GM12878 (cell line): ENCODE measurements around the gene PRR5L. TPM values are rescaled to one million over a fixed set of nuclear protein-coding genes. Genes with fewer than 3 reads are reported as not detected.

ENCODE experiments used
- ATAC-seq: fragments of 200-7000 bp; cut with Tn5 transposase; 3 replicates; pipeline ENCODE4 v1.9.1; 2020; ENCODE audit warnings: mild to moderate bottlenecking, moderate library complexity
- BruUV-seq: library from RNA; stranded (reverse); fragments of 400-500 nt; replicated peaks from 2 replicates; lab custom pipeline; 2021; lab: Mats Ljungman, UMichigan
- CTCF ChIA-PET: fragments of 300-600 bp; sonication (Branson Sonifier 250); formaldehyde crosslinking; extraction: SDS; loops from one replicate; lab custom pipeline; 2021; ENCODE audit warnings: inconsistent platforms; lab: Yijun Ruan, JAX
- POLR2A ChIA-PET: fragments of 350-600 bp; formaldehyde crosslinking; extraction: SDS; loops from one replicate; lab custom pipeline; 2021; ENCODE audit warnings: inconsistent platforms; lab: Charles Lee
- RAD21 ChIA-PET: fragments of 300-600 bp; sonication (Branson Sonifier 250); formaldehyde crosslinking; loops from one replicate; lab custom pipeline; 2023; ENCODE audit warnings: antibody characterized with exemption; ENCODE audit not compliant: unreplicated experiment; lab: Charles Lee
- SMC1A ChIA-PET: fragments of 300-600 bp; sonication (Branson Sonifier 250); formaldehyde crosslinking; loops from one replicate; lab custom pipeline; 2023; ENCODE audit not compliant: unreplicated experiment, uncharacterized antibody; lab: Charles Lee
- DNase-seq: peaks from one replicate; pipeline ENCODE4 v3.0.0-alpha.2; 2011; ENCODE audit warnings: low read depth, low spot score
- FAIRE-seq: peaks from 3 replicates; lab custom pipeline; 2011; peaks lifted over from hg19 to GRCh38; lab: Jason Lieb, UNC
- H2AFZ ChIP-seq: 2 replicates; pipeline ENCODE4 v1.6.0; 2011; ENCODE audit warnings: low read depth, low read length, control low read depth; ENCODE audit not compliant: control insufficient read depth
- H3K27ac ChIP-seq: 2 replicates; pipeline ENCODE4 v1.5.1; 2011; ENCODE audit warnings: control low read depth; ENCODE audit not compliant: control insufficient read depth, insufficient read depth
- H3K27me3 ChIP-seq, 2 experiments: replicated peaks in 1 of 2; 2 replicates each; pipeline versions ENCODE4 v1.6.0 to v1.6.1; 2011; ENCODE audit warnings: low read length in 1 of 2; ENCODE audit not compliant: control insufficient read depth in 2 of 2, insufficient read depth in 2 of 2
- H3K36me3 ChIP-seq, 2 experiments: 2 replicates each; pipeline ENCODE4 v1.5.1; 2011; ENCODE audit warnings: low read length in 1 of 2; ENCODE audit not compliant: control insufficient read depth in 2 of 2, insufficient read depth in 2 of 2
- H3K4me1 ChIP-seq: 2 replicates; pipeline ENCODE4 v1.6.1; 2011; ENCODE audit warnings: mild to moderate bottlenecking, low read length, moderate library complexity, mixed read lengths; ENCODE audit not compliant: control insufficient read depth, insufficient read depth
- H3K4me2 ChIP-seq: 2 replicates; pipeline ENCODE4 v1.6.0; 2011; ENCODE audit warnings: control low read depth; ENCODE audit not compliant: control insufficient read depth, insufficient read depth
- H3K4me3 ChIP-seq: fragments of 200-600 bp; sonication (generic); 2 replicates; pipeline ENCODE4 v1.5.1; 2016
- H3K79me2 ChIP-seq: 2 replicates; pipeline ENCODE4 v1.6.0; 2011; ENCODE audit warnings: low read length; ENCODE audit not compliant: control insufficient read depth, insufficient read depth
- H3K9ac ChIP-seq: 2 replicates; pipeline ENCODE4 v1.8.0; 2011; ENCODE audit warnings: low read length, control low read depth, mixed read lengths; ENCODE audit not compliant: control insufficient read depth, insufficient read depth
- H3K9me3 ChIP-seq: replicated peaks from 3 replicates; pipeline ENCODE4 v1.5.1; 2011; ENCODE audit warnings: mild to moderate bottlenecking, low read length; ENCODE audit not compliant: control insufficient read depth, insufficient read depth
- H4K20me1 ChIP-seq: 2 replicates; pipeline ENCODE4 v1.6.0; 2011; ENCODE audit not compliant: control insufficient read depth, insufficient read depth
- E2F8 ChIP-seq: fragments of 450-650 bp; IDR thresholded peaks from 2 replicates; pipeline ENCODE4 v1.6.1; 2018; ENCODE audit warnings: mild to moderate bottlenecking, low read depth, moderate library complexity; ENCODE audit not compliant: partially characterized antibody
- ESRRA ChIP-seq: IDR thresholded peaks from 2 replicates; pipeline ENCODE4 v1.6.1; 2012; ENCODE audit warnings: mild to moderate bottlenecking, low read length, improper control_type of control experiment
- FOXM1 ChIP-seq: IDR thresholded peaks from 2 replicates; pipeline ENCODE4 v1.6.1; 2012; ENCODE audit warnings: low read depth, mild to moderate bottlenecking, inconsistent platforms, low read length, moderate library complexity
- POU2F2 ChIP-seq: IDR thresholded peaks from 3 replicates; pipeline ENCODE4 v1.6.1; 2011; ENCODE audit warnings: low read depth, mild to moderate bottlenecking, low read length, borderline replicate concordance
- SPI1 ChIP-seq: IDR thresholded peaks from 2 replicates; pipeline ENCODE4 v1.6.1; 2011; ENCODE audit warnings: low read depth, mild to moderate bottlenecking, low read length, moderate library complexity, borderline replicate concordance; ENCODE audit not compliant: insufficient read depth
- ZZZ3 ChIP-seq: IDR thresholded peaks from 2 replicates; pipeline ENCODE4 v1.6.1; 2011; ENCODE audit warnings: low read depth; ENCODE audit not compliant: control insufficient read depth, insufficient read length
- WGBS: methylation state at CpG from one replicate; pipeline ENCODE4 v1.1.6; 2016; ENCODE audit warnings: low lambda C conversion rate; ENCODE audit not compliant: insufficient replicate concordance, insufficient coverage; ENCODE audit errors: missing lambda C conversion rate; 5-methylcytosine and 5-hydroxymethylcytosine counted together
- in situ Hi-C: fragments of 300-500 bp; cut with MboI; formaldehyde crosslinking; loops from 9 replicates; pipeline ENCODE4 v1.14.3; 2018; ENCODE audit warnings: mixed read lengths
- intact Hi-C: fragments of 100-400 bp; cut with micrococcal nuclease; formaldehyde crosslinking; loops from one replicate; pipeline ENCODE4 v1.14.2; 2022; ENCODE audit not compliant: unreplicated experiment
- polyA plus RNA-seq, 11 experiments: library from polyadenylated mRNA; depleted of rRNA in 4 of 11; unstranded in 6 of 11; stranded (reverse) in 5 of 11; fragments of >200 nt; fragmentation: Nextera tagmentation in 4 of 11; fragmentation: Illumina TruSeq in 1 of 11; extraction: Ambion mirVana in 4 of 11; extraction: Trizol in 1 of 11; gene quantifications; 1 replicate in 1 of 11; 2 replicates in 10 of 11; pipeline versions ENCODE4 v1.2.1 to v1.2.3, GENCODE V29; 2011 to 2016; ENCODE audit warnings: inconsistent platforms in 2 of 11, missing spikeins in 2 of 11, low read depth in 1 of 11
- total RNA-seq, 4 experiments: library from RNA; depleted of rRNA in 3 of 4; stranded (reverse); fragments of >200 nt in 3 of 4; fragmentation: Illumina TruSeq in 1 of 4; extraction: Trizol in 1 of 4; gene quantifications; 2 replicates each; pipeline versions ENCODE4 v1.2.1 to v1.2.3, GENCODE V29; 2013 to 2021

The PRR5L gene
- total and polyA plus RNA-seq, 10 of the 15 experiments (the other 5 are each of a cell fraction or from before 2014, with no cell fraction given) = 0.11 to 4.2 (median 0.67) TPM; not detected in 1

- no peaks in the 10 kb centered on the region for H3K36me3 ChIP-seq
- no peak overlapping the region for H3K4me3 ChIP-seq
- no peak overlapping the region for H2AFZ ChIP-seq
- POLR2A ChIA-PET = interaction anchor here (1.0 kb wide), 1 partner anchor 8 kb away, joined by 3 read pairs; no protein-coding TSS in a partner anchor
- H3K4me1 ChIP-seq = no peaks in the 10 kb centered on the region; the same call in 1 of the 2 replicates
- no peak for DNase-seq
- SMC1A ChIA-PET = interaction anchor here (0.8 to 2.0 kb wide), 6 partner anchors 9 to 145 kb away, joined by 3 to 6 read pairs (median 3); no protein-coding TSS in a partner anchor
- H3K9me3 ChIP-seq = no peaks in the 10 kb centered on the region
- no peaks in the 10 kb centered on the region for H4K20me1 ChIP-seq
- no peak overlapping the region for H3K4me2 ChIP-seq
- no peaks in the 10 kb centered on the region for H3K27me3 ChIP-seq
- in situ Hi-C loops = no loop called here
- BruUV-seq = no TSS peak
- no peak overlapping the region for H3K9ac ChIP-seq
- CTCF ChIA-PET = interaction anchor here (0.8 to 2.0 kb wide), 6 partner anchors 10 to 146 kb away, joined by 3 to 6 read pairs (median 4); no protein-coding TSS in a partner anchor
- intact Hi-C loops = no loop called here
- H3K27ac ChIP-seq = no peak overlapping the region
- RAD21 ChIA-PET = no interaction called here
- peak; percentile 76 for ATAC-seq
- TF ChIP-seq SPI1 (0 out of 2 replicates have a peak, but pooled peaks have one; percentile 15), FOXM1 (no peak)
- TF ChIP-seq, all 136 proteins: peak for 1
- 65% methylated on average over 1 of the region's 1 CpG for WGBS
- no peaks in the 10 kb centered on the region for H3K79me2 ChIP-seq
- no peak for FAIRE-seq
Observed at GRCh38 chr11:36347384-36347906, 51.4 kb downstream of the PRR5L start.

GRCh38 chr11:36349351-36350136 is 53.5 kb downstream of the PRR5L start:
- 60% methylated on average over 8 of the region's 8 CpGs for WGBS
- Histone ChIP-seq H2AFZ (no peak overlapping the region), H4K20me1 (no peaks in the 10 kb centered on the region), H3K27me3 (no peaks in the 10 kb centered on the region), H3K4me1 (peaks cover 11% of the 10 kb centered on the region), H3K4me2 (no peak overlapping the region), H3K9me3 (no peaks in the 10 kb centered on the region), H3K27ac (no peak overlapping the region), H3K36me3 (no peaks in the 10 kb centered on the region), H3K9ac (no peak overlapping the region), H3K4me3 (no peak overlapping the region), H3K79me2 (no peaks in the 10 kb centered on the region)
- in situ Hi-C loops = no loop called here
- intact Hi-C loops = no loop called here
- RAD21 ChIA-PET = no interaction called here
- POLR2A ChIA-PET = interaction anchor here (0.6 kb wide), 3 partner anchors 52 to 529 kb away, joined by 3 to 6 read pairs (median 4); no protein-coding TSS in a partner anchor
- ATAC-seq = no peak
- CTCF ChIA-PET = interaction anchor here (0.8 to 1.2 kb wide), 3 partner anchors 57 to 446 kb away, joined by 3 to 4 read pairs (median 3); no protein-coding TSS in a partner anchor
- DNase-seq = no peak
- TF ChIP-seq ZZZ3 (no peak), E2F8 (no peak), POU2F2 (no peak), ESRRA (no peak)
- no peak for FAIRE-seq
- BruUV-seq = no TSS peak
- SMC1A ChIA-PET = no interaction called here
